Endothelial cell of umbilical vein (primary cell): Measurements from ENCODE around the gene CARD6.

Experiments used
- CTCF ChIP-seq, 2 donors: IDR thresholded peaks; 1 replicate in 1 of 2; 2 replicates in 1 of 2; pipeline ENCODE4 v1.5.1; 2011; ENCODE audit warnings: low read length in 2 of 2, mild to moderate bottlenecking in 2 of 2, moderate library complexity in 2 of 2, control low read depth in 1 of 2, inconsistent platforms in 1 of 2, low read depth in 1 of 2; ENCODE audit not compliant: insufficient read depth in 1 of 2; ENCODE audit errors: extremely low read depth in 1 of 2
- EZH2 ChIP-seq: IDR thresholded peaks from 2 replicates; pipeline ENCODE4 v1.6.1; 2012; ENCODE audit warnings: borderline replicate concordance, low read depth, mild to moderate bottlenecking, moderate library complexity, low read length, inconsistent platforms; ENCODE audit not compliant: severe bottlenecking
- GATA2 ChIP-seq: IDR thresholded peaks from 2 replicates; pipeline ENCODE4 v1.7.0; 2011; ENCODE audit warnings: low read depth, mild to moderate bottlenecking, moderate library complexity, mixed read lengths, low read length; ENCODE audit not compliant: insufficient read length, insufficient read depth
- JUN ChIP-seq: IDR thresholded peaks from 2 replicates; pipeline ENCODE4 v1.6.1; 2011; ENCODE audit warnings: borderline replicate concordance, low read depth; ENCODE audit not compliant: insufficient read length, insufficient read depth
- MYC ChIP-seq: IDR thresholded peaks from one replicate; pipeline ENCODE4 v1.6.1; 2011; ENCODE audit warnings: mild to moderate bottlenecking, low read depth, low read length
- POLR2A ChIP-seq: IDR thresholded peaks from 2 replicates; pipeline ENCODE4 v1.6.1; 2012; ENCODE audit warnings: low read depth, mild to moderate bottlenecking, control low read depth, low read length
- POLR2AphosphoS5 ChIP-seq: IDR thresholded peaks from 2 replicates; pipeline ENCODE4 v1.6.1; 2012; ENCODE audit warnings: low read depth, mild to moderate bottlenecking, control low read depth, low read length, moderate library complexity; ENCODE audit not compliant: insufficient read depth
- TF ChIP-seq, protein P1 (sequence below): IDR thresholded peaks from 2 replicates; pipeline ENCODE4 v1.6.1; 2011; ENCODE audit not compliant: insufficient read depth, insufficient read length

DNA sequence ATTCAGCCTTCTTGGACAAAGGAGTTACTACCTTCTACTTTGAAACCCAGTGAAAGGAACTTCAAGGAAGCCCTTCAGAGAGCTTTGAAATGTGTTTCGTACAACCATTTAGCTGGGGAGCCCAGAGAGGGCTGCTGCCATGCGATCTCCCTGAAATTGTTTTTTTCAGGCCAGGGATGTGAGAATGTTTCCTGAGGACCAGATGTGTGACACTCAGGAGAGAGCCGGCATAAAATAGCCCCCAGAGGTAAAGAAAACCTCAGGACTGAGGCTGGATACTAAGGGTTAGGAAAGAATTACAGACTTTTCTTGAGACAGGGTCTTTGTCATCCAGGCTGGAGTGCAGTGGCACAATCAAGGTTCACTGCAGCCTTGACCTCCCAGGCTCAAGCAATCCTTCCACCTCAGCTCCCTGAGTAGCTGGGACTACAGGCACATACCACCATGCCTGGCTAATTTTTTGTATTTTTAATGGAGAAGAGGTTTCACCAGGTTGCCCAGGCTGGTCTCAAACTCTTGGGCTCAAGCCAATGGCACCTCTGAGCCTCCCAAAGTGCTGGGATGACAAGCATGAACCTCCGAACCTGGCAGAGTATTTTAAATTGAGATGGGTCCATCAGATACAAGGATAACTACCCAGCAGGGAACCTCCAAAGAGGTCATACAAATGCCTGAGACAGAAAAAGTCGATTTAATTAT is 14.5 kb upstream of the CARD6 start:
- TF ChIP-seq CTCF (IDR thresholded peaks at IDR 0.05; ENCODE audit: extremely low read depth in 1 of 2, insufficient read depth in 1 of 2, low read depth in 1 of 2, low read length in 2 of 2): no peak
- TF ChIP-seq GATA2: no peak
- no peak for TF ChIP-seq EZH2
- no peak for TF ChIP-seq POLR2A
- no peak for TF ChIP-seq MYC
- no peak for TF ChIP-seq JUN
- TF ChIP-seq, protein P1, sequence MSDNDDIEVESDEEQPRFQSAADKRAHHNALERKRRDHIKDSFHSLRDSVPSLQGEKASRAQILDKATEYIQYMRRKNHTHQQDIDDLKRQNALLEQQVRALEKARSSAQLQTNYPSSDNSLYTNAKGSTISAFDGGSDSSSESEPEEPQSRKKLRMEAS: no peak
- peak; percentile 24 for TF ChIP-seq POLR2AphosphoS5
